HG02642 (cell line): ENCODE data around the gene TMEM164.
A peak's percentile ranks its signal among the peaks of the same experiment; 100 is the strongest.
"Not testable (repeated sequence)": the region's sequence is repeated elsewhere in the genome, so short reads cannot be mapped to it uniquely, and the experiment has no call there.

Experiments
- ATAC-seq: cut with Tn5 transposase; IDR thresholded peaks from one replicate; pipeline ENCODE4 v1.9.1; 2021; ENCODE audit warnings: mild to moderate bottlenecking; ENCODE audit not compliant: unreplicated experiment, poor library complexity

The TMEM164 gene

GRCh38 chrX:110123331-110123782 is 120.4 kb downstream of the TMEM164 start:
- ATAC-seq, result no peak

DNA sequence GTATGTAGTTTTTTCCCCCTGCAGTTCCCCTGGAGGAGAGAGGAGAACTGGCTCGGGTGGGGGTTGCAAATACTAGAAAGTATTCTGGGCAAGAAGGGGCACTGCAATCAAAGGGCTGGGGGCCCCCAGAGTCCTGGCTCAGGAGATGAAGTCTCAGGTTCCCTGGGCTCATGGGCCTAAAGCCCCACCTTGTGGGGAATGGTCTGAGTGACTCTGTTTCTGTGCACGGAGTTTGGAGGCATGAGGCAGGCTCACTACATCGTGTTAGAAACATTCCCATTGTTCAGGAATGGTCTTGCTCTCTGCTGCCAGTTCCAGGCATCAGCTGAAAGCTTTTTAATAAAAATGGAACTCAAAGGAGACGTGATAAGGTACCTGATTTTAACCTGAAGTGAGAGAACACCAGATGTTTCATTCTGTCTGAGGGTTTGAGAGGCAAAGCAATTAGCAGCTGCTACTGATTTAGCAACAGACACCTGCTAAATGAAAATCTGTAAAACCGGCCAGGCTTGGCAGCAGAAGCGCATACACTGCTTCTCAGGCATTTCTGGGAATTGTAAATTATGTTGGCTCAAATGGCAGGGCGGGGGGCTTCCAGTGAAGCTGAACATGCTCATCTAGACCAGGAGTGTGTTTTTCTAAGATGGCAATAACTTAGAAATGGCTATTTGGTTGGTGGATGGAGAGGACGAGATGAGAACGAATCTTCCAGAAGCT is 122.7 kb downstream of the TMEM164 start:
- ATAC-seq, result no peak

DNA sequence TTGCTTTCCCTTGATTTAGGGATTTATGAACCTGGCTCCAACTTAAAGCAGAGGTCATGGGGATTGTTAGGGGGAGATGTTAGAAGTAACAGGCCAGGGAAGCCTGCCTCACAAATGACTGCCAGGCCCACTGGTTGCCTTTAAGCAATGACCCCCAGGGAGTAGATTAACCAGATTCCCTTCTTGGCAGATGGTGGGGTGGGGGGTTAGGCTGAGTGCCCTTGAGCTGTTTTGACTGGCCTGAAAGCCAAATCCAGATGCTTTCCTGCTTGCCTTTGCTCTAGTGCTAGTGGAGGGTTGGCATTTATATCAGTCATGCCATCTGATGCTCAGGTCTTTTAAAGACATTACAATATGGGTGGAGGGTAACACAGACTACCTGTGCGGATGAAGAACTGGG is 128.1 kb downstream of the TMEM164 start:
- no peak for ATAC-seq

GRCh38 chrX:110132450-110133114 is 129.7 kb downstream of the TMEM164 start:
- no peak for ATAC-seq

DNA sequence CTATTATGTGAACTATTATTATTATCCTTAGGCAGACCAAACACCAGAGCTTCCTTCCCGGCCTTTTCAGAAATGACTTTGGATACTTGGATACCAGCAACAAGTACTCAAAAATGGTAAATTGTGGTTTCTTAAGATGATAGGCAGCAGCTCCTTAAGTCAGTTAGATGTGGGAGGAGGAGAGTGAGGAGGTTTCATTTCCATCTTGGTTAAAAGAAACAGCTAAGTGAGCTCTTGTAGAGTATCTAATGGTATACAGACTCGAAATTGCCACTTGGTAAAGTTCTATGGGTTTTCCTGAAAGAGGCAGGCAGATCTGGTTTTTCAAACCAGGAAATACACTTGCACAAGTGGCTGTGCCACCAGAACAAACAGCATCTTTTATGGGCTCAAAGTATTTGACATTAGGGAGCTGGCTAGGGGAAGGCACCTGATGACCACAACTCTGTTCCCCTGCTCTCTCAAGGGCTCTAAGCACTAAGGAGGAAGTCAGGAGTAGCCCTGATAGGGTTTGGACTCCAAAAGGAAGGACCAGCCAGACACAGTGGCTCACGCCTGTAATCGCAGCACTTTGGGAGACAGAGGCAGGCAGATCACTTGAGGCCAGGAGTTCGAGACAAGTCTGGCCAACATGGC is 130.9 kb downstream of the TMEM164 start:
- ATAC-seq, result no peak

DNA sequence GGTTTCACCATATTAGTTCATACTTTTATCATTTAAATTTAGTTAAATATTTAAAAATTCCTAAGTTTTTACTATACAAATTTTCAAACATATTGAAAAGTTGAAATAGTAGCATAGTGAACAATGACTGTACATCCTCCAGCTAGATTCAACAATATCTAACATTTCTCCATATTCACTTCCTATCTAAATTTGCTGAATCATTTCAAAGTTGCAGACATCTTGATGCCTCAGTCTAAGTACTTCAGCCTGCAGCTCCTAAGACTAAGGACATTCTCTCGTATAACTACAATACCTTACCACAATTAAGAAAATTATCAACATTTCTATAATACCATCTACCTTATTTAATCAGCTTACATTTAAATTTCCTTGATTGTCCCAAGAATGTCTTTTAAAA is 132.7 kb downstream of the TMEM164 start:
- no peak for ATAC-seq

- ATAC-seq, result no peak
Observed at GRCh38 chrX:110136136-110136535, 133.2 kb downstream of the TMEM164 start.

DNA sequence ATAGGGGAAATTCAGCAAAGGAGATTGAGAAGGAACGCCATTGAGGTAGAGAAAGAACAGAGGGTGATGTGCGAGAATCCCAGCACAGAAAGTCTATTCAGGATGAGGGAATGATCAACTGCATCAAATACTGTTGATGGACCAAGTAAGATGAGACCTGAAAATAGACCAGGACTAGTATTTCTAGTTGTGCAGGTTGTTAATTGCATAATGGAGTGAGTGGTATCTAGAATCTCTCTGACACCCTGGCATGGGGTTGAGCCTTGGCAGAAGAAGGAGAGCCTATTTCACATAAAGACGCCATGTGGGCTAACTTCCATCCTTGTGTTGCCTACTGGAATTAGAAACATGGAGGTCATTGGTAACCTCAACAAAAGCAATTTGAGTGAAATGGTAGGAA is 135.6 kb downstream of the TMEM164 start:
- ATAC-seq, result no peak

DNA sequence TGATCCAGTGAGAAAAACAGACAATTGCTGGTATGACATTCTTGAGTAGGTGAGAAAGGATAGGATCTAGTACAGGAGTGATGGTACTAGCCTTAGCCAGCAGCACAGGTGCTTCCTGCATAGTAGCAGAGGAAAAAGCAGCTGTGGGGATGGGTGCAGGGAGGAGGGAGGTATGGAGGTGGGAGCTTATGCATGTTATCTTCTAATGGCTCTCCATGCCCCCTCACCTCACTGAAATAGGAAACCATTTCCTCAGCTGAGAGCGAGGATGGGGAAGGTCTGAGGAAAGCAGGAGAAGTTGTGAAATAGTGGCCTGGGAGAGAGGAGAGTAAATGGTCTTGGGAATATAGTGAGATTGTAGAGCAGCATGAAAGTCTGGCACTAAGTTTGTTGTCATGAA is 136.3 kb downstream of the TMEM164 start:
- no peak for ATAC-seq

- ATAC-seq, result no peak
Observed at GRCh38 chrX:110142096-110142495, 139.2 kb downstream of the TMEM164 start.

DNA sequence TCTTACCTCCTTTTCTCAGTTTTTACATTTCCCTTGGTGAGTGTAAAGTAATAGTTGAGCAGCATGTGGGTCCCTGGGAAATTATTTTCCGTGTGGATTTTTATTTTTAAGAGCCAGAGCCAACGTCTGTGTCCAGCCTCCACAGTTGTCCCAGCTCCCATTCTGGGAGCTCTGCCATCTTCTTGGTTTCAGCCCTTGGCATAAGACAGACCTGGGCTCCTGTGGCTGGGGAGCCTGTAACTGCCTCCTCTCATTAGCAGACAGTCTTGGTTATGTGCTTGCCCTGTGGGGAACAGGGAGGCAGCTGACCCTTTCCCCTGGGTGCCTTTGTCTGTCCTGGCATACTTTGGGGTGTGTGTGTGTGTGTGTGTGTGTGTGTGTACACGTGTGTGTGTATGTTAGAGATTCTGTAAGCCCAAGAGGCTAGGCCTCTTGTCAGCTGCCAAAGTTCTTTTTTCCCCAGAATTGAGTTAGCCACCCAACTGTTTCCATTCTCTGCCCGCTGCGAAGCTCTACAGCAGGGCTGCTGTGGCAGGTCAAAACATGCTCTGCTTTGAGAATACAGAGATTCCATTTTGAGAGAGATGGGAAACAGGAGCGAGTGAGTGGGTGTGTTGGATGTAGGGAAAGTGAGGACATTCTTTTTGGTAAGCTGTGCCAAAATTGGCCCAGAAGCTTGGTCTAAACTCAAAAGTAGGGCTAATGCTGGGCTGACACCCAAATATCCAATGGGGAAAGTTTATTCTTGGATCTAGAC is 140.7 kb downstream of the TMEM164 start:
- ATAC-seq, result no peak

DNA sequence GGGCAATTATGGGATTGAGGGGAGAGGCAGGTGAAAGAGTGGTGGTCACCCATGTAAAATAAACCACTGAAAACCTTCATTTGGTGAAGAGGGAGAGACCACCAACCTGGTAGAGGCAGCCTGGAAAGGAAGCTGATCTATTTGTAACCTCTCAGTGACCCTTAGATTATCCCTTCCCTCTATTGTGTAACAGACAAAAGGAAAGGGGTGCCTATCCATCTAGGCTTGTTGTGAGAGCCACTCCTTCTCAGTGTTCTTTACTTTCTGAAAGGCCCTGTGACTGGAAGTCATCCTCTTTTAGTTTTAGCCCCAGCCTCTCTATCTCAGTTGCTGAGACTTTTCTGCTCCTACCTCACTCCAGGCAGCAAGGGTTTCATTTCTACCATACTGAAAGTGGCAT is 142.4 kb downstream of the TMEM164 start:
- no peak for ATAC-seq

- ATAC-seq, result no peak
Observed at GRCh38 chrX:110145854-110146253, 142.9 kb downstream of the TMEM164 start.

GRCh38 chrX:110146521-110146920 is 143.6 kb downstream of the TMEM164 start:
- peak; percentile 56 for ATAC-seq

DNA sequence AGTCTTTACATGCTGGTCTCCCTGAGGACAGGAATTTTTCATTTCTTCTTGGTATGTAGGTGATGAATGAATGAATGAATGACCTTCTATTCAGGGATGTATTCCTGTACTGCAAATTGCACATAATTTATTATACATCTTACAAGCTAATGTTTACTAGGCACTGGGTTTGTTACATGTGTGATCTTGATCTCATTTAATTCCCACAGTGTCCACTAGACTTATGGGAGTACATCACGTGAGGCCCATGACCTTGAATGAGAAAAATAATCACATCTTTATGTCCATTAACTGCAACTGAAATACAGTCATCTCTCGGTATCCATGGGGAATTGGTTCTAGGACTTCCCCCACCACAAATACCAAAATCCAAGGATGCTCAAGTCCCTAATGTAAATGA is 150.3 kb downstream of the TMEM164 start:
- no peak for ATAC-seq

DNA sequence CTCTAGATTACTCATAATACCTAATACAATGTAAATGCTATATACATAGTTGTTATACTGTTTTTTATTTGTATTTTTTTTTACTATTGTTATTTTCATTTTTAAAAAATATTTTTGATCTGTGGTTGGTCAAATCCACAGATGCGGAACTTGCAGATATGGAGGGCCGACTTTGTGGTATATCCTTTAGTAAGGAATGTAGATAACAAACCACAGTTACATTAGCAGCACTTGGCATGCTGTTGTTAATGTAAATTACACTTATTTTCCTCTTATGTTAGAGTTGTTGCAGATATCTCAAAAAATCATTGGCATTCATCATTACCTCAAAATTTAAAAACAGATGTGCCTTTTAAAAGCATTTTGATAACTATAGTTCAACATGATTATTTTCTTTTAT is 151.0 kb downstream of the TMEM164 start:
- no peak for ATAC-seq

DNA sequence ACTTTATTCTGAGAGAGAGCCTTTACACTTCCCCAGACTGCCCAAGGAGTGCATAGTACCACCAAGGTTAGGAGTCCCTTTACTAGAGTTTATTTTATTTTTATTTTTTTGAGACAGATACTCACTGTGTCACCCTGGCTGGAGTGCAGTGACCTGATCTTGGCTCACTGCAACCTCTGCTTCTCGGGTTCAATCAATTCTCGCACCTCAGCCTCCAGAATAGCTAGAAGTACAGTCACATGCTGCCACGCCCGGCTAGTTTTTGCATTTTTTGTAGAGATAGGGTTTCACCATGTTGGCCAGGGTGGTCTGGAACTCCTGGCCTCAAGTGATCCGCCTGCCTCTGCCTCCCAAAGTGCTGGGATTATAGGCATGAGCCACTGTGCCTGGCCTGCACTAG is 151.4 kb downstream of the TMEM164 start:
- ATAC-seq, result not testable (repeated sequence)

GRCh38 chrX:110155759-110156158 is 152.8 kb downstream of the TMEM164 start:
- no peak for ATAC-seq

DNA sequence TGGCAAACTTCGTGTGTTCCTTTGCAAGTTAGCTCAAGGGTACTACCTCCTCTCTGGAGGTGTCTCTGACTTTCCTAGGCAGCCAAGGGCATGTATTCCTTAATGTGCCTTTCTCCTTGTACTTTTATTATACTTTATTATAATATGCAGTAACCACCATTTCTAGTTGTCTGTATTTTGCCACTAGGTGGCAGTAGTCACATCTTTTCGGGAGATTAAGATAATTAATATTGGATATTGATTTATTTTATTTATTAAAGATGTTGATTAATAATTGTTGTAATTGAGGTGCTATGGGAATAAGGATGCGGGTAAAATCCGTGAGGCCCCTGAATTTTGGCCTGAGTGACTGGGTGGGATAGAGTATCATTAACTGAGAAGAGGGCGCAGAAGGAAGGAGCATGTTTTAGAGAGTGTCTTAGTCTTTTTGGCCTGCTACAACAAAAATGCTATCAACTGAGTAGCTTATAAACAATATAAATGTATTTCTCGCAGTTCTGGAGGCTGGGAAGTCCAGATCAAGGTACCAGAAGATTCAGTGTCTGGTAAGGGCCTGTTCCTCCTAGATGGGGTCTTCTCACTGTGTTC is 153.3 kb downstream of the TMEM164 start:
- no peak for ATAC-seq

GRCh38 chrX:110157444-110157843 is 154.5 kb downstream of the TMEM164 start:
- ATAC-seq, result no peak
